Adrenal gland (tissue), 12 donors: ENCODE data around the gene FOXRED1. TPM values are rescaled to one million over a fixed set of nuclear protein-coding genes. Genes with fewer than 3 reads are reported as not detected.
A peak's percentile ranks its signal among the peaks of the same experiment; 100 is the strongest.

Source experiments
- DNase-seq, 7 donors: peaks; one replicate each; pipeline ENCODE4 v3.0.0-alpha.2; 2019 to 2020
- H3K27ac ChIP-seq, 5 donors: fragments of 200-600 bp; sonication (generic) in 4 of 5; 1 replicate in 3 of 5; 2 replicates in 2 of 5; pipeline versions ENCODE4 v1.5.1 to v1.8.0; 2016 to 2020; ENCODE audit warnings: mild to moderate bottlenecking in 1 of 5
- H3K27me3 ChIP-seq: fragments of 200-600 bp; 2 replicates; pipeline ENCODE4 v1.8.0; 2021
- H3K36me3 ChIP-seq, 2 donors: fragments of 200-600 bp; replicated peaks in 1 of 2; 1 replicate in 1 of 2; 2 replicates in 1 of 2; pipeline versions ENCODE4 v1.5.1 to v1.8.0; 2018 to 2022
- H3K4me1 ChIP-seq, 2 donors: fragments of 200-600 bp; replicated peaks in 1 of 2; 1 replicate in 1 of 2; 2 replicates in 1 of 2; pipeline versions ENCODE4 v1.5.1 to v1.8.0; 2018 to 2021
- H3K4me3 ChIP-seq, 4 donors: fragments of 200-600 bp; sonication (generic) in 3 of 4; one replicate each; pipeline ENCODE4 v1.5.1; 2016 to 2018
- H3K9me3 ChIP-seq, 3 donors: fragments of 200-600 bp; sonication (generic) in 1 of 3; replicated peaks in 1 of 3; 1 replicate in 2 of 3; 2 replicates in 1 of 3; pipeline versions ENCODE4 v1.5.1 to v1.8.0; 2016 to 2021
- POLR2A ChIP-seq, 2 donors: fragments of 450-650 bp; IDR thresholded peaks; one replicate each; pipeline ENCODE4 v1.6.1; 2017; ENCODE audit warnings: antibody characterized with exemption in 2 of 2, mild to moderate bottlenecking in 2 of 2, moderate library complexity in 1 of 2
- WGBS, 4 donors: extraction: QIAGEN DNeasy Blood & Tissue Kit in 2 of 4; methylation state at CpG; one replicate each; pipeline versions ENCODE4 v1.1.5 to v1.1.7; 2013 to 2017; 5-methylcytosine and 5-hydroxymethylcytosine counted together
- intact Hi-C, 2 donors: fragments of 100-400 bp; cut with DNase I; formaldehyde crosslinking; loops; one replicate each; pipeline versions ENCODE4 v1.14.1 to v1.15.0; 2022 to 2023
- polyA plus RNA-seq, 3 donors: library from polyadenylated mRNA; stranded (reverse); fragments of 200-250 nt in 2 of 3; fragments of 350-450 nt in 1 of 3; fragmentation: Illumina TruSeq in 1 of 3; extraction: RNeasy Lipid Tissue Mini Kit (QIAGEN cat#74804) in 1 of 3; gene quantifications; one replicate each; pipeline ENCODE4 v1.2.3, GENCODE V29; 2013 to 2014
- total RNA-seq, 9 donors: library from RNA; depleted of rRNA in 4 of 9; stranded (reverse); fragments of >200 nt in 4 of 9; fragments of 120-200 nt in 1 of 9; fragmentation: NEBNext Ultra II Directional in 1 of 9; extraction: Animal tissue kit (Norgen Biotek cat#: 25700) in 1 of 9; gene quantifications; one replicate each; pipeline versions ENCODE4 v1.1.0 to v1.2.4, GENCODE V29; 2013 to 2023
- TF ChIP-seq, protein P1 (sequence below), 6 experiments: fragments of 450-650 bp in 4 of 6; fragments of 200-600 bp in 2 of 6; sonication (generic) in 1 of 6; IDR thresholded peaks; 1 replicate in 5 of 6; 2 replicates in 1 of 6; pipeline versions ENCODE4 v1.5.1 to v1.8.0; 2016 to 2021; ENCODE audit warnings: antibody characterized with exemption in 6 of 6, mild to moderate bottlenecking in 2 of 6, moderate library complexity in 1 of 6
- donor health status: healthy with polysubstance abuse.
- donor health status: Bipolar disorder and iron deficiency.
- donor health status: DM: yes; HTN: yes; CAD: no.
- donor health status: DM: no; HTN: no; CAD: no.
- donor health status: DM: no; HTN: no; CAD: no.
- donor health status: DM: yes; HTN: yes; CAD: no.

The FOXRED1 gene
- total and polyA plus RNA-seq, 12 donors, result 7.2 to 55.3 (median 29.6) TPM

DNA sequence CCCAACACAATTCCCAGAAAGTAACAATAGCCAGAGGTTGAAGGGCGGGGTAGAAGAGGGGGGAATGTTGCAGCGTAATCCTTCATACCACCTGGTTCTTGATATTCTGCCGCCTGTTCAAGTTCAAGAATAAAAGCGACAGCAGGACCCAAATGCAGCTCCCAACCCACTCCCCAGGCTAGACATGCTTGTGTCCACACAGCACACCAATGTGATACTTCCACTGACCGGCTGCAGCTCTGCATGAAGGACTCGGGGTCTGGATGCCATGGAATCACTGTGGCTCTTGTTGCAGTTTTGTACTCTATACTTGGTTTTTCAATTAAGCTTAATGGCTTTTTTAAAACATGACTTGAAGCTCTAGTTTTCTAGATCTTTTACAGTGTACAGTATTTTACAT lies 6.7 kb upstream of the FOXRED1 start:
- TF ChIP-seq POLR2A (IDR thresholded peaks at IDR 0.05), result no peak
- TF ChIP-seq, protein P1, sequence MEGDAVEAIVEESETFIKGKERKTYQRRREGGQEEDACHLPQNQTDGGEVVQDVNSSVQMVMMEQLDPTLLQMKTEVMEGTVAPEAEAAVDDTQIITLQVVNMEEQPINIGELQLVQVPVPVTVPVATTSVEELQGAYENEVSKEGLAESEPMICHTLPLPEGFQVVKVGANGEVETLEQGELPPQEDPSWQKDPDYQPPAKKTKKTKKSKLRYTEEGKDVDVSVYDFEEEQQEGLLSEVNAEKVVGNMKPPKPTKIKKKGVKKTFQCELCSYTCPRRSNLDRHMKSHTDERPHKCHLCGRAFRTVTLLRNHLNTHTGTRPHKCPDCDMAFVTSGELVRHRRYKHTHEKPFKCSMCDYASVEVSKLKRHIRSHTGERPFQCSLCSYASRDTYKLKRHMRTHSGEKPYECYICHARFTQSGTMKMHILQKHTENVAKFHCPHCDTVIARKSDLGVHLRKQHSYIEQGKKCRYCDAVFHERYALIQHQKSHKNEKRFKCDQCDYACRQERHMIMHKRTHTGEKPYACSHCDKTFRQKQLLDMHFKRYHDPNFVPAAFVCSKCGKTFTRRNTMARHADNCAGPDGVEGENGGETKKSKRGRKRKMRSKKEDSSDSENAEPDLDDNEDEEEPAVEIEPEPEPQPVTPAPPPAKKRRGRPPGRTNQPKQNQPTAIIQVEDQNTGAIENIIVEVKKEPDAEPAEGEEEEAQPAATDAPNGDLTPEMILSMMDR (IDR thresholded peaks at IDR 0.05), result no peak
- 93 to 97% (median 95%) methylated on average over 6 of the region's 6 CpGs for WGBS, 4 donors
- H3K27me3 ChIP-seq, result no peaks in the 10 kb centered on the region
- no peak overlapping the region for H3K4me3 ChIP-seq
- intact Hi-C loops, result loop anchor here in 1 of 2 donors (10.0 kb wide), 1 partner anchor 47 kb away; the partner anchor contains the start of genes FAM118B and RPUSD4
- DNase-seq, result no peak
- peaks cover 0 to 57% of the 10 kb centered on the region in 2 donors for H3K36me3 ChIP-seq
- H3K4me1 ChIP-seq, result peaks cover 0 to 3% of the 10 kb centered on the region in 2 donors
- H3K27ac ChIP-seq, result no peak overlapping the region
- no peaks in the 10 kb centered on the region for H3K9me3 ChIP-seq

DNA sequence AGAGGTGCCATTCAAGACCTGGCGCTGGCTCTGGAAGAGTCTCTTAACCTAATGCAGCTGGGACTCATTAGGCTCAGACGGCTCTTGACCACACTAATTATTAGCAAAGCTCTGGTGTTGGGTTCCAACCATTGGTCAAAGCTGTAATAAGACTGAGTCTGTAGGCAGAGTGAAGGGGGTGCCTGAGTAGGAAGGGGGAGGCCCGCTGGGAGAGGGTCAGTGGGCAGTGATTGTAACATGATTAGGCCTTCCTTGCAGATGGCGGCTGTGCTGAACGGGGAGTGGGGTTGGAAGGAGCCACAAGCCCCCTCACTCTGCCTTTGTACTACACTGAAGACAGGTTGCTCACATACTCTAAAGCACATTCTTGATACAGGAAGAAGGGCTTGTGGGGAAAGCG lies 5.5 kb upstream of the FOXRED1 start:
- Histone ChIP-seq H3K27me3 (no peaks in the 10 kb centered on the region), H3K4me1 (peaks cover 8 to 12% of the 10 kb centered on the region in 2 donors), H3K9me3 (no peaks in the 10 kb centered on the region), H3K4me3 (no peak overlapping the region), H3K27ac (no peak overlapping the region), H3K36me3 (peaks cover 0 to 59% of the 10 kb centered on the region in 2 donors)
- DNase-seq, result no peak
- TF ChIP-seq, protein P1 (IDR thresholded peaks at IDR 0.05), result no peak
- no peak for TF ChIP-seq POLR2A (IDR thresholded peaks at IDR 0.05)
- WGBS, 4 donors, result 86 to 93% (median 90%) methylated on average over 5 to 6 of the region's 6 CpGs
- intact Hi-C loops, result loop anchor here in 1 of 2 donors (10.0 kb wide), 1 partner anchor 49 kb away; the partner anchor contains the start of genes FAM118B and RPUSD4

DNA sequence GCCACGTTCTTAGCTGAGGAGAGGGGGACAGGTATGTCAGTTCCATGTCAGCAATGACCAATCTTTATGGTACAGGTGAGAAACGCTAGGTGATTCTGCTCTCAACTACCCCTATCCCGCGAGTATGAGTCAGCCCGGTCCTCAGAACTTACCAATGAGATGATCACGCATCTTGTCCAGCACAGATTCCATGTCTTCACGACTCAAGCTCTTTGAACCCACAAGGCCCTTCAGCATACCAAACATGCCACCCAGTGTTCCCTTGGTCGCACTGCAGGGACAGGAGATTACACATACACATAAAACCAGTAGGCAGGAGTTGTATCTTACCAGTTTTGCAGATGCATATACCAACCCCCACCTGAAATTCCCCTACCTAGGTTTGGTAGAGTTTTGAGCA lies 3.1 kb upstream of the FOXRED1 start:
- Histone ChIP-seq H3K27me3 (no peaks in the 10 kb centered on the region), H3K9me3 (no peaks in the 10 kb centered on the region), H3K4me3 (no peak overlapping the region), H3K4me1 (peaks cover 13 to 21% of the 10 kb centered on the region in 2 donors), H3K27ac (no peak overlapping the region), H3K36me3 (peaks cover 0 to 59% of the 10 kb centered on the region in 2 donors)
- DNase-seq, result no peak
- no peak for TF ChIP-seq POLR2A (IDR thresholded peaks at IDR 0.05)
- TF ChIP-seq, protein P1 (IDR thresholded peaks at IDR 0.05), result no peak
- intact Hi-C loops, result loop anchor here (5.0 to 10.0 kb wide), 2 partner anchors 51 to 54 kb away; partner anchors contain the start of genes FAM118B (in 2 of the 2) and RPUSD4 (in 2 of the 2)
- WGBS, 4 donors, result 80 to 84% (median 82%) methylated on average over 8 of the region's 8 CpGs

DNA sequence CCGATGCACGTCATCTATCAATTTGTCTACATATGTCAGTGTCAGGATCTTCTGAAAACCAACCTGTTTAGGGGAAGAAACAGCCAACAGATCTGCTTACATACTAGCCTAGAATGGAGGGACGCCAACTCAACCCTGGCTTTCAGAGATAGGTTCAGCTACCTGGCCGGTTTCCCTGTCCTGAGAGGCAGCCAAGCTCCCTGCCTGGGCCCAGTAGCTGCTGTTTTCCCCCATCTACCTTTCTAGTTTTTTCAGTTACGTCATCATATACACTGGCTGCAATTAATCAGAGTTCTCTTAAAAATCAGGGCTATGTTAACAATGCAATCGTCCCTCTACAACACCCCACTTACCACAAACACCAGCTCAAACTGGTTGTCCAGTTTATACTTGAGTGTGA lies 1.3 kb upstream of the FOXRED1 start:
- Histone ChIP-seq H3K27me3 (no peaks in the 10 kb centered on the region), H3K36me3 (peaks cover 0 to 48% of the 10 kb centered on the region in 2 donors), H3K27ac (peak overlapping the region in 4 of 5 donors; percentile 71 to 97 (median 87)), H3K4me3 (peak overlapping the region in 3 of 4 donors; percentile 35 to 94 (median 84)), H3K9me3 (no peaks in the 10 kb centered on the region), H3K4me1 (peaks cover 13 to 21% of the 10 kb centered on the region in 2 donors)
- peak in 2 of 7 donors; percentile 36 to 39 for DNase-seq
- intact Hi-C loops, result loop anchor here (5.0 to 10.0 kb wide), 2 partner anchors 53 to 55 kb away; partner anchors contain the start of genes FAM118B (in 2 of the 2) and RPUSD4 (in 2 of the 2)
- TF ChIP-seq, protein P1 (IDR thresholded peaks at IDR 0.05), result no peak
- no peak for TF ChIP-seq POLR2A (IDR thresholded peaks at IDR 0.05)
- WGBS, 4 donors, result 51 to 57% (median 56%) methylated on average over 6 of the region's 6 CpGs
